Activated naive CD8-positive, alpha-beta T cell treated with anti-CD3 and anti-CD28 coated beads for 36 hours (primary cell): Measurements from ENCODE around the gene DYNLT3. TPM values are rescaled to one million over a fixed set of nuclear protein-coding genes. Genes with fewer than 3 reads are reported as not detected.

Experiments used
- DNase-seq: peaks from one replicate; pipeline ENCODE4 v3.0.0; 2021
- H3K27ac Mint-ChIP-seq: one replicate; pipeline ENCODE4 v1.8.0; 2022; ENCODE audit warnings: mild to moderate bottlenecking, moderate library complexity, mixed read lengths
- H3K27me3 Mint-ChIP-seq: one replicate; pipeline ENCODE4 v1.8.0; 2022; ENCODE audit warnings: mild to moderate bottlenecking, mixed read lengths
- H3K36me3 Mint-ChIP-seq: one replicate; pipeline ENCODE4 v1.8.0; 2021; ENCODE audit warnings: mild to moderate bottlenecking, mixed read lengths
- H3K4me1 Mint-ChIP-seq: one replicate; pipeline ENCODE4 v1.8.0; 2021; ENCODE audit warnings: mixed read lengths
- H3K4me3 Mint-ChIP-seq: one replicate; pipeline ENCODE4 v1.8.0; 2022; ENCODE audit warnings: mild to moderate bottlenecking, moderate library complexity, mixed read lengths
- H3K9me3 Mint-ChIP-seq: one replicate; pipeline ENCODE4 v1.8.0; 2022; ENCODE audit warnings: mixed read lengths
- total RNA-seq, 2 experiments: library from RNA; stranded (reverse); gene quantifications; one replicate each; pipeline ENCODE4 v1.2.3, GENCODE V29; 2021

DYNLT3 gene
- total RNA-seq, 2 experiments from 2014 or later, result 19.6 to 19.7 TPM

- DNase-seq, result no peak
- H3K27ac Mint-ChIP-seq, result no peak overlapping the region
Observed at GRCh38 chrX:37817579-37817978, 29.8 kb downstream of the DYNLT3 start.

GRCh38 chrX:37817176-37817575, 30.2 kb downstream of the DYNLT3 start:
- no peak overlapping the region for H3K4me3 Mint-ChIP-seq
- no peak overlapping the region for H3K27ac Mint-ChIP-seq
- no peaks in the 10 kb centered on the region for H3K27me3 Mint-ChIP-seq
- no peak for DNase-seq
- H3K9me3 Mint-ChIP-seq, result no peaks in the 10 kb centered on the region
- peaks cover 2% of the 10 kb centered on the region for H3K4me1 Mint-ChIP-seq
- no peaks in the 10 kb centered on the region for H3K36me3 Mint-ChIP-seq

More at GRCh38 chrX:37817579-37817978, 29.8 kb downstream of the DYNLT3 start:
- no peaks in the 10 kb centered on the region for H3K9me3 Mint-ChIP-seq
- H3K36me3 Mint-ChIP-seq, result no peaks in the 10 kb centered on the region
- no peaks in the 10 kb centered on the region for H3K27me3 Mint-ChIP-seq
- H3K4me3 Mint-ChIP-seq, result no peak overlapping the region
- peaks cover 2% of the 10 kb centered on the region for H3K4me1 Mint-ChIP-seq

GRCh38 chrX:37816766-37817165, 30.6 kb downstream of the DYNLT3 start:
- no peaks in the 10 kb centered on the region for H3K36me3 Mint-ChIP-seq
- peaks cover 2% of the 10 kb centered on the region for H3K4me1 Mint-ChIP-seq
- H3K4me3 Mint-ChIP-seq, result no peak overlapping the region
- no peaks in the 10 kb centered on the region for H3K9me3 Mint-ChIP-seq
- H3K27ac Mint-ChIP-seq, result no peak overlapping the region
- no peaks in the 10 kb centered on the region for H3K27me3 Mint-ChIP-seq
- no peak for DNase-seq

- Mint-ChIP-seq H3K27ac (no peak overlapping the region), H3K9me3 (no peaks in the 10 kb centered on the region), H3K4me1 (peaks cover 1% of the 10 kb centered on the region), H3K27me3 (no peaks in the 10 kb centered on the region), H3K36me3 (no peaks in the 10 kb centered on the region), H3K4me3 (no peak overlapping the region)
- no peak for DNase-seq
Observed at GRCh38 chrX:37815366-37815765, 32.0 kb downstream of the DYNLT3 start.

GRCh38 chrX:37813570-37813969, 33.8 kb downstream of the DYNLT3 start:
- no peaks in the 10 kb centered on the region for H3K36me3 Mint-ChIP-seq
- no peak overlapping the region for H3K4me3 Mint-ChIP-seq
- no peaks in the 10 kb centered on the region for H3K9me3 Mint-ChIP-seq
- no peak for DNase-seq
- H3K4me1 Mint-ChIP-seq, result no peaks in the 10 kb centered on the region
- no peaks in the 10 kb centered on the region for H3K27me3 Mint-ChIP-seq
- no peak overlapping the region for H3K27ac Mint-ChIP-seq

GRCh38 chrX:37812110-37812509, 35.3 kb downstream of the DYNLT3 start:
- Mint-ChIP-seq H3K27ac (no peak overlapping the region), H3K4me1 (no peaks in the 10 kb centered on the region), H3K27me3 (no peaks in the 10 kb centered on the region), H3K4me3 (no peak overlapping the region), H3K9me3 (no peaks in the 10 kb centered on the region), H3K36me3 (no peaks in the 10 kb centered on the region)
- DNase-seq, result no peak

- DNase-seq, result no peak
- H3K9me3 Mint-ChIP-seq, result no peaks in the 10 kb centered on the region
- no peaks in the 10 kb centered on the region for H3K4me1 Mint-ChIP-seq
- H3K4me3 Mint-ChIP-seq, result no peak overlapping the region
- H3K27ac Mint-ChIP-seq, result no peak overlapping the region
- no peaks in the 10 kb centered on the region for H3K27me3 Mint-ChIP-seq
- H3K36me3 Mint-ChIP-seq, result no peaks in the 10 kb centered on the region
Observed at GRCh38 chrX:37809970-37810369, 37.4 kb downstream of the DYNLT3 start.

GRCh38 chrX:37803057-37803456, 44.3 kb downstream of the DYNLT3 start:
- no peak overlapping the region for H3K4me3 Mint-ChIP-seq
- no peak for DNase-seq
- no peaks in the 10 kb centered on the region for H3K27me3 Mint-ChIP-seq
- no peaks in the 10 kb centered on the region for H3K4me1 Mint-ChIP-seq
- no peaks in the 10 kb centered on the region for H3K9me3 Mint-ChIP-seq
- no peaks in the 10 kb centered on the region for H3K36me3 Mint-ChIP-seq
- no peak overlapping the region for H3K27ac Mint-ChIP-seq

- no peak overlapping the region for H3K27ac Mint-ChIP-seq
- no peaks in the 10 kb centered on the region for H3K9me3 Mint-ChIP-seq
- no peaks in the 10 kb centered on the region for H3K27me3 Mint-ChIP-seq
- peaks cover 4% of the 10 kb centered on the region for H3K4me1 Mint-ChIP-seq
- DNase-seq, result no peak
- no peak overlapping the region for H3K4me3 Mint-ChIP-seq
- no peaks in the 10 kb centered on the region for H3K36me3 Mint-ChIP-seq
Observed at GRCh38 chrX:37802028-37802427, 45.3 kb downstream of the DYNLT3 start.

GRCh38 chrX:37800717-37801116, 46.7 kb downstream of the DYNLT3 start:
- no peaks in the 10 kb centered on the region for H3K36me3 Mint-ChIP-seq
- DNase-seq, result no peak
- H3K27ac Mint-ChIP-seq, result no peak overlapping the region
- H3K4me3 Mint-ChIP-seq, result no peak overlapping the region
- H3K9me3 Mint-ChIP-seq, result no peaks in the 10 kb centered on the region
- no peaks in the 10 kb centered on the region for H3K27me3 Mint-ChIP-seq
- peaks cover 13% of the 10 kb centered on the region for H3K4me1 Mint-ChIP-seq

- peaks cover 13% of the 10 kb centered on the region for H3K4me1 Mint-ChIP-seq
- H3K27ac Mint-ChIP-seq, result no peak overlapping the region
- no peak for DNase-seq
- no peaks in the 10 kb centered on the region for H3K27me3 Mint-ChIP-seq
- H3K4me3 Mint-ChIP-seq, result no peak overlapping the region
- no peaks in the 10 kb centered on the region for H3K36me3 Mint-ChIP-seq
- no peaks in the 10 kb centered on the region for H3K9me3 Mint-ChIP-seq
Observed at GRCh38 chrX:37799936-37800335, 47.4 kb downstream of the DYNLT3 start.

GRCh38 chrX:37796805-37797204, 50.6 kb downstream of the DYNLT3 start:
- no peaks in the 10 kb centered on the region for H3K27me3 Mint-ChIP-seq
- DNase-seq, result no peak
- no peak overlapping the region for H3K4me3 Mint-ChIP-seq
- peaks cover 13% of the 10 kb centered on the region for H3K4me1 Mint-ChIP-seq
- H3K9me3 Mint-ChIP-seq, result no peaks in the 10 kb centered on the region
- no peak overlapping the region for H3K27ac Mint-ChIP-seq
- H3K36me3 Mint-ChIP-seq, result no peaks in the 10 kb centered on the region

- Mint-ChIP-seq H3K27ac (no peak overlapping the region), H3K4me1 (peaks cover 13% of the 10 kb centered on the region), H3K4me3 (no peak overlapping the region), H3K27me3 (no peaks in the 10 kb centered on the region), H3K36me3 (no peaks in the 10 kb centered on the region), H3K9me3 (no peaks in the 10 kb centered on the region)
- no peak for DNase-seq
Observed at GRCh38 chrX:37796310-37796709, 51.1 kb downstream of the DYNLT3 start.

Other genes with a start within 250 kb of the DYNLT3 start
- gene XK, start 161.8 kb downstream of the DYNLT3 start, total RNA-seq, result under 1 TPM; 0.06 to 0.12 TPM
- gene CYBB, start 67.5 kb downstream of the DYNLT3 start, total RNA-seq, result under 1 TPM; 0.50 to 0.76 TPM
- not detected for gene SYTL5, start 159.0 kb upstream of the DYNLT3 start, total RNA-seq